ENCODE results near the gene TMEM123.

Gene TMEM123

DNA sequence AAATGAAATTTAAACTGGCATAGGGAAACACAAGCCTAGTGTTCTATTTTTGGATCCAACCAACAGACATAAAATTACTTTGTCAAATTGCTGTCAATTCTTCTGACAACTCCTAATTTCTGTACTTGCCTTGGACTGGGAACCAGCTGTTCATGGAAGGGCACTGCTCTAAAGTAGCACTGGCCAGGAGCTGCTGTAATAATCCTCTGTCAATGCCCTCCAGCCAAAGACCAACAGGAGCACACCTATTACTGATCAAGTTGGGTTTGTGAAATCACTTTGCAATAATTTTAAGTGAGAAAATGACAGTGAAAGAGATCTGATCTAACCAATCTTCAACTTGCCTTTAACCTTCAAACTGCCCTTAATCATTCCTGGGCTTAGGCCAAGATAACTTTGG is 18.9 kb upstream of the TMEM123 start:
- no peak for DNase-seq (ENCODE audit: low read depth)

DNA sequence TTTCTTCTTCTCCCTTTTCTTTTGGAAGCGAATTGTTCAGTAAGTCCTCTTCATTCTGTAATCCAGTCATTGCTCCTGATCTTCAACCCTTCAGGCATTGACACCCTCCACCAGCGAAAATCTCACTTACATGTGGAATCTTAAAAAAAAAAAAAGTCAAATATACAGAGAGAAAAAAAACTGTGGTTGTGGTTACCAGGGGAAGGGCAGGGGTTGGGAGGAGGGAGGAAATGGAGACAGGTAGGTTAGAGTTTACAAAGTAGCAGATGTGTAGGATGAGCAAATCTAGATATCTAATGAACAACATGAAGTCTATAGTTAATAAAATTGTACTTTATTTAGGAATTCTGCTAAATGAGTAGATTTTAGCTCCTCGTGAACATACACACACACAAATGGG is 17.7 kb upstream of the TMEM123 start:
- DNase-seq (ENCODE audit: low read depth) = no peak

DNA sequence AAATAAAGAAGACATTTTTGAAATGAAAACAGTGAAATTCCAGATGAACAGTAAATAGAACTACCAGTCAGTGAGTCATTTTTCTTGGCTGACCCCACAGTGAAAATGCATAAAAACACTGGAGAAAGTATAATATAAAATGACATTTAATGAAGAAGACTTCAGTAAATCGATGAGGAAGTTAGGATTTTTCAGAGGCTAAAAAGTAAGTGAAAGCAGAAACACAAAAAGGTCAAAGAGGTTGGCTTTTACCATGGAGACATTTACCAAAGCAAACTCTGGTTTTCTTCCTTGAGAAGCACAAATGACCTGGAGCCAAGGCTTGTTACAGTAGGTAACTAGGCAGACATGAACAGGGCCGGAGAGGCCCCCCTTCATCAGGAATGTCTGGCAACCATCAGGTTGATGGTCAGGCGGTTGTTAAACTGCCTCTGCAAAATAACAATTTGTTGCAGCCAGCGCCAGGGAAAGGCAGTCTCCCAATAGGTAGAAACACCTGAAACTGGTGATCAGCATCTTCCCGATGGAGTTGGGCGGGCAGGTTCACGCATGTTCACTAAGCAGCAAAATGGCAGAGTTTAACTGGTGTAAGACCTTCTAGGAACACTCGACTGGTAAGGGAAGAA is 16.7 kb upstream of the TMEM123 start:
- no peak for DNase-seq (ENCODE audit: low read depth)

DNA sequence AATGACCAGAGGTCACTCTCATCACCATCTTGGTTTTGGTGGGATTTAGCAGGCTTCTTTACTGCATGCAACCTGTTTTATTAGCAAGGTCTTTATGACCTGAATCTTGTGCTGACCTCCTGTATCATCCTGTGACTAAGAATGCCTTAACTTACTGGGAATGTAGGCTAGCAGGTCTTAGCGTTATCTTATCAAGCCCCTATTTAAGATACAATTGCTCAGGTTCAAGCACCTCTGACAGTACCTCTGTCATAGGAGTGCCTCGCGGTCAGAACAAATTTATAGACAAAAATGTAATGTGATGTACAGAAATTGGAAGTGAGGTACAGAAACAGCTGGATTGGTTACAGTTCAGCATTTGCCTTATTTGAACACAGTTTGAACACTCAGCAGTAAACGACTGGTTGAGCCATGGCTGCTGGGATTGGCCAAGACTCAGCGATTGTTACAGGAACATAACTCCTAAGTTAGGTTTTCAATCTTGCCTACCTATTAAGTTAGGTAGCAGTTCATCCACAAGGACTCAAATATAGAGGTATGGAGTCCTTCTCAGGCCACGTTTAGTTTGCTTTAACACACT is 16.1 kb upstream of the TMEM123 start:
- DNase-seq (ENCODE audit: low read depth) = no peak

DNA sequence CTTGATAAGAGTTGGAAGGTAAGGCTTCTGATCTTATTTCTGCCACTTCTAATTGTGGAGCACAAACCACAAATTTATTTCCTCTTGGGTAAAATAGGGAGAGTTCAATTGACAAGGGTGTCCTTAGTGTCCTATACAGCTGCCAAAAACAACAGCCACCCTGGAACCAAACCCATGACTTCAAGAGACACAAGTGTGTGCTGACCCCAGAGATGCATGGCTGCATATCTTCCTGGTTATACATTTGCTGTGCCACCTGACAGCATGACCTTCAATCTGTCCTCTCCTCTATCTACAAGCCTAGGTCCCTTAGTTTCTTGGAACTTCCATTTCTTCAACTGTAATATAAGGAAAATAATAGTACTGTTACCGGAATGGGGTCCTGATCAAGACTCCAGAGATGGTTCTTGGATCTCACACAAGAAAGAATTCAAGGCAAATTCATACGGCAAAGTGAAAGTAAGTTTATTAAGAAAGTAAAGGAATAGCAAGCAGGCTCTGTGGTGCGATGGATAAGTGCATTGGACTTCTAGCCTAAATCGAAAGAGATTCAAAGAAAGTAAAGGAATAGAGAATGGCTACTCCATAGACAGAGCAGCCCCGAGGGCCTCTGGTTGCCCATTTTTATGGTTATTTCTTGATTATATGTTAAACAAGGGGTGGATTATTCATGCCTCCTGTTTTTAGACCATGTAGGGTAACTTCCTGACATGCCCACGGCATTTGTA is 15.5 kb upstream of the TMEM123 start:
- DNase-seq (ENCODE audit: low read depth) = no peak

DNA sequence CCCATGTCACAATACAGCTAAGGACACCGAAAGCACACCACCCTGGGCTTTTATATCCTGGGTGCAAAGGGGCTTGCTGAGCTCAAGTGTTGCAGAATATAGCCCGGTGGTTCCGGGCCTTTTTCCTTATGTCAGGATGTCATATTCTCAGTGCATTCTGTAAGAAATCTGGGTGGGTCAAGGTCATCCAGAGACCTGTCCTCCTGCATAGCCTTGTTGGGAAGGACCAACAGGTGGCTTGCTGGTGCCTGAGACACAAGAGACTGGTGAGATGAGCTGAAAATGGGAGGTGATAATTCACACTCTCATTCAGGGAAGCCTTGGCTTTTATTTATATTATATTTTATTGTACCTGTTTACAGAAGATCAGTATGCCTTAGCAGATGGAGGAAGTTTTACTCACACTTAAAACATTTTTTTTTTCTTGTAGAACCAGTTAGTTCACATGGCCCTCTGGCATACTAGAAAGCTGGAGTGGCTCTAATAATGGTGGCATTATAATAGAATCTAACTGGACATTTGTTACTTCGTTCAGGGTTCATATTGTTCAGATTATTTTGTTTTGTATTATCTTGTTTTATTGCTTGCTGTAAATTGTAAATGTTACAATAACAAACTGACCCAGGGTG is 14.6 kb upstream of the TMEM123 start:
- DNase-seq (ENCODE audit: low read depth) = no peak

DNA sequence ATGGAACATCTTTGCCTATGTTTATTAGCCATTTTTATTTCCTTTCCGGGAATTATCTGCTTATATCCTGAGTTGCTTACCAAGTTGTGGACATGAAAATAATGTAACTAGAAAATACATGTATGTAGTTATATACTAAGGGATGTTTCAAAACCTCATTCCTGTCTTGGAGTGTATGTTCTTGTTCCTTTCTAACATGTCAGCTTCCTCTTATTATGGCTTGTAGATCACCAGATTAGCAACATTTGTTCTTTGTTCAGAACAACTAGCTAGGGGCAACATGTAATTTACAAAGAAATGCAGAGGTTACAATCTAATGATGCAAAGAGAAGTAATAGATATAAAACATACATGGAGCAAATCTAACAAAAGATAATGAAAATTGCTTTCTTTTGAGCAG is 13.1 kb upstream of the TMEM123 start:
- DNase-seq (ENCODE audit: low read depth) = no peak

DNA sequence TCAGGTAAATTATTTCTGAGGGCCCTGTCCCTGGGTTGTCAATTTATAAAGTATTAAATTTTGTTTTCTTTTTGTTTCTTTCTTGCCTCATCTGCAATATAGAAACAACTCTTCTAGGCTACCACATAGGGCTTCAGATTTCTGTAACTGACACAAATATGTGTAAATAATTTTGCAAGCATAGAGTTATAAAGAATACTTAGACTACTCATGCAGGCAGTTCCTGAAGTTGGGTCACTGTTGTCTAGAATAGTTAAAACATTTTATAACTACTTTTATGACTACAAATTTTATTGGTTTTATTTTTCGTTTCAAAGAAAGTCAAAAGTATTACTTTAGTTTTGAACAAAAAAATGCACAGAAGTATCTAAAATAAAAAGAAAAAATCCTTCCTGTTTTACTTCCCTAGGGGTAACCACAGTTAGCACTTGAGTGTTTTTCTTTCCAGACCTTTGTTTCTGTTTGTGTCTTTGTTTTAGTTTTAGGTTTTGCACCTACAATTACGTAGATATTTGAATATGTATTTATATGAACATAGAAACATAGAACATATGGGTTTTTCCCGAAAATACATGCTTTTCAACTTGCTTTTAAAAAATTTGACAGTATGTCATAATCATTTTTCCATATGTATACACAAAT is 12.4 kb upstream of the TMEM123 start:
- no peak for DNase-seq (ENCODE audit: low read depth)

DNA sequence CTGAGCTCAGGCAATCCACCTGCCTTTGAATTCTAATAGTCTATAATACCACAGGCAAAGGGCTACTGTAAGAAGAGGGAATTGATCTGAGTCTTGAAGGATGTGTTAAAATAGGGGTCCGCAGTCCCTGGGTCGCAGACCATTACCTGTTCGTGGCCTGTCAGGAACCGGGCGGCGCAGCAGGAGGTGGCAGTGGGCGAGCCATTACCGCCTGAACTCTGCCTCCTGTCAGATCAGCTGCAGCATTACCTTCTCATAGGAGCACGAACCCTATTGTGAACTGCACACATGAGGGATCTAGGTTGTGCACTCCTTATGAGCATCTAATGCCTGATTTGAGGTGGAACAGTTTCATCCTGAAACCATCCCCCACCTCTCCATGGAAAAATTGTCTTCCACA is 11.5 kb upstream of the TMEM123 start:
- DNase-seq (ENCODE audit: low read depth) = no peak

DNA sequence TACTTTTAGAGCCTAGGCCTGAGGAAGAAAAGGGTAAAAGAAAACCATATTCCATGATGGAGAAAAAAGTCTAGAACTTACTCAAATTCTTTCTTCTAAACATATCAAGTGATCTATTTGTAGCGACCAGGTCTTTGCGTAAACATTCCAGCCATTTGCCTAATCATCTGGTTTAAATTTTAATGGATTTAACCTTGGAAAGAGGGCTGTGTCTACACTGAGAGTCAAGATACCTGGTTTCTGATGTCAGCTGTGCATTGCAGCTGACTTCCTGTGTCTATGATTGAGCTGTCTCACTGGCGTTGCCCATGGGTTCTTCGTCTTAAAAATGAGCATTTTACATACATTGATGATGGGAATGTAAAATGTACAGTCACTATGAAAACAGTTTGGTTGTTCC is 10.0 kb upstream of the TMEM123 start:
- DNase-seq (ENCODE audit: low read depth) = no peak

DNA sequence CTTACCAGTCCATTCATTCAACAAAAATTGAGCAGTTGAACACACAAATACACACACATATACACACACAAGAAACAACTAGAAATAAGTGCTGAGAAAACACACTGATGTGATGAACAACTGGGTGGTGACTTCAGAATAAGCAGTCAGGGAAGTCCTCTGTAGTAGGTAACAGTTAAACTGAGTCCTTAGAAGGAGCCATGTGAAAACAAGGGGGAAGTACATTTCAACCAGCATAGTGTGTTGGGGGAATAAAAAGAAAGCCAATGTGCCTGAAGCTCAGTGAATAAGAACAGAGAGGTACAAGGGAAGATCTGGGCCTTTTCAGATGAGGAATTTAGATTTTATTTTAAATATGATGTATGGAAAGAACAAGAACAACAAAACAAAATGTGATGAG is 6.8 kb upstream of the TMEM123 start:
- no peak for DNase-seq (ENCODE audit: low read depth)

DNA sequence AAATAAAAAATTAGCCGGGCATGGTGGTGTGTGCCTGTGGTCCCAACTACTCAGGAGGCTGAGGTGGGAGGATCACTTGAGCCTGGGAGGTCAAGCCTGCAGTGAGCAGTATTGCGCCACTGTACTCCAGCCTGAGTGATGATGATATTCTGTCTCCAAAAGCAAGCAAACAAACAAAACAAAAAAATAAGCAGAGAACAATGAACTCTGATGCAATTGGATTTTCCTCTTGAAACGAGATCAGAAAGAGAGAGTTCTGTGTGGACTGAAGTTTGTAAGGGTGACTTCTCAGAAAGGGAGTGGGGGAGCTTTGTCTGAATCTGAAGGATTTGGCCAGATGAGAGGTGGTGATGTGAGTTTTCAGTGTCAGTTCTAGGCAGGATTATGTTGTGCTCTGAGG is 6.0 kb upstream of the TMEM123 start:
- no peak for DNase-seq (ENCODE audit: low read depth)

DNA sequence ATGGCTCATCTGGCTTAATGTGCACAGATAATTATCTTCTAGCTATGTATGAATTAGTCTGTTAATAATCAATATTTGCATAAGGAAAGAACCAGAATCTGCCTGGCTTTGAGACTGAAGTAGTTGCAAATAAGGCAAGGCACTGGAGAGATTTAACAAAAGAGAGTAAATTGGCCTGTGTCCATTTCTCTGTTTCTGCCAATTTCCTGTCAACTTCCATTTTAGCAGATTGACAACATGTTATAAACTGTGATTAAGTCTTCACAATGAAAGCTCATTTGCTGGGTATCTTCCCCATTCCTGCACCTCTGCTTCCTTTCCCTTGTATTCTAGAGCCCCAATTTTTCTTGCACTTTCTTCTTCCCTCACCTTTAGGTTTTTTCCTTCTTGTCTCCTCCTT is 5.3 kb upstream of the TMEM123 start:
- no peak for DNase-seq (ENCODE audit: low read depth)

DNA sequence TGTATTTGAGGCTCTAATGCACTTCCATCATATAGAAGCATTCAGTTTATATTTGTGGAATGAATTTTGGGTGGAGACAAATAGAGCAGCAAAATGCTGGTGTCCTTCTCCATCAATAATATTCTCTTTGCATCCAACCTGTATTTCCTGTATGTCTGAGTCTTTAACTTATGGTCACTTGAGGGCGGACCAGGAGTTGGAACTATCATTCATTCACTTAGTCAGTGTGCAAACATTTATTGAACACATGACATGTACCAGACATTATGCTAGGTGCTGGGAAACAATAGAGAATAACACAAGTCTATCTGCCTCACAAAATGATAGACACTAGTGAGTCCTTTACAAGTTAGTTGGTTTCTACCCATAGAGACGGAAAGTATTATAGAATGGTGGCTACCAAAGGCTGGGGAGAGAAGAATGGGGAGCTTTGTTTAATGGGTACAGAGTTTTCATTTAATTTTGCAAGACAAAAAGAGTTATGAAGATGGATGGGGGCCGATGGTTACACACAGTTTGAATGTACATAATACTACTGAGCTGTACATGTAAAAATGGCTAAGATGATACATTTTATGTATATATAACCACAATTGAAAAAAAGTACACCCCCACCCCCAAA is 4.6 kb upstream of the TMEM123 start:
- no peak for DNase-seq (ENCODE audit: low read depth)

DNA sequence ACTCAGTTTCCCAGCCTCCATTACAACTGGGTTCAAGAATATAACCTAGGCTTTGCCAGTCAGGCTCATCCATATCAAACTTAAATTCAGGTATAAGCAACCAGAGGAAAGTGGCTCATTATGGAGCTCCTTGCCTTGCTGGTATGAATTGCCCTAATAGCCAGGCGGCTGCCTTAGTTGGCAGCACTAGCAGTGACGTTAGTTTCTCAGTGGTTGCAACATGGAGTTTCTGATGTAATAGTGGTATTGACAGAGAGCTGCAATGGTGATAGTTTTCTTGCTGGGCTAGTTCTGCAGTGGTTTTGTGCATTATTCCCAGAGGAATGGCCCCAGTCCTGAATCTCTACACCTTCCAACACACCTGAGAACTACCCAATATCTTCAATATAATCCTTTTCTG is 3.8 kb upstream of the TMEM123 start:
- no peak for DNase-seq (ENCODE audit: low read depth)

DNA sequence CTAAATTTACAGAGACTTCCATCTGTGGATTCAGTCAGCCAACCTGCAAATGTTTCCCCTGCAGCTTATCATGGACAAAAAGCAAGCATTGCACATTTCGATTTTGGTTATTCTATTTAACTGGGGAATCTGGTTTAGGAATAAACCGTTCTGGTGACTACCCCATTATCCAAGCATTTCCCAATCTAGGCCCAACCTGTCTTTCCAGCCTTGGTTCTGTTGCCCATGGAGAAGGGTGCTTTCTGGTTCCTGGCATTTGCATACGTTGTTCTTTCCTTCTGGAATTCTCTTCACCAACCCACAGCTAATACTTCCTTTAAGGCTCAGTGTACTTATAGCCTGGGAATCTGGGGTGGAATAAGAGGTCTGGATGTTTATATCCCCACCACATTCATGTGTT is 1.4 kb upstream of the TMEM123 start:
- DNase-seq (ENCODE audit: low read depth) = no peak

DNA sequence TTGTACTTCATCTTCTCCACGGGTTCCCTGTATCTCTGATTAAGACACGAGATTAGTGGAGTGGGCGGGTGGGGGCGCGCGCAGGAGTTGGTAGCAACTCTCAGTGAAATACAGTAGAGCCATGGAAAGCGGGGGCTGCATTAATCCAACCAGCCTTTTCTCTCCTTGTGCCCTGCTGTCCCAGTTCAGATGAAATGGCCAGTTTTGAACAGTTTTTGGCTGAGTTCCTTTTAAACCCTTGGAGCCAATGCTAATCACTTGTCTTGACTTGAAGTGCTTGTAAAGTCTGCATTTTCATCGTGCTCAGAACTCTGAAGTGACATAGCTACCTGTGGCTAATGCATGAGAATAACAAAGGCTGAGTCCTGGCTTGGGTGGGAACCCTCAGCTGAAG is 734 bp upstream of the TMEM123 start:
- DNase-seq (ENCODE audit: low read depth) = no peak

DNA sequence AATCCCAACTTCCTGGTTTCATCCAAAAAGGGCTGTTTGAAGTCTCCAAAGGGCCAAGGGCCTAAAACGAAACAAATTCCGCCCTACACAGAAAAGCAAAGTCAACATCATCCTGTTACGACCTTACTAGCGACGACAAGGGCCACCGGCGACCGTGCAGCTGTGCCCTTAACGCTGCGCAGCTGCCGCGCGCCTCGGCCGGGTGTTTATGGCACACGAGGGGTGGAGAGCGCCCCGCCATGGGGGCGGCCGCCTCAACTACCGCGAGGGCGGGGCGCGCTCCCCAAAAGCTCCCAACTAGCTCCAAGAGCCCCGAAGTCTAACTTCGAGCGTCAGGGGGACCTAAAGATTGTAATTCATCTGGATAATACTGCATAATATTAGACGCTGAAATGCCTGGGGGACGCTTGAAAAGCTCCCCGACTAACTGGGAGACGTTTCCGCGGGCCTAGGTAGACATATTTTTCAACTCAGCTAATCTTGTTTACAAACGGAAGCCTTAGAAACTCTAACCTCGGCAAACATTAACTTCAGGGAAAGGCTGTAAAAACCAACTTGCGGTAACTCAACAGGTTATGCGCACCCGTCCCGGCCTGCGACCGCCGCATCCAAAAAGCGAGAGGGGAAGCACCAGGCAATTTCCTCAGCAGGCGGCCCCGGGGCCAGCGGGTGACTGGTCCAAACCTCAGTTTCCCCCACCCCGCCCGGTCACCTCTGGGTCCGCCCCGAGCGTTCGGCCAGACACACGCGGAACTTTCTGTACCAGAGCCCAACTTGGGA is 694 bp downstream of the TMEM123 start:
- DNase-seq (ENCODE audit: low read depth) = no peak

DNA sequence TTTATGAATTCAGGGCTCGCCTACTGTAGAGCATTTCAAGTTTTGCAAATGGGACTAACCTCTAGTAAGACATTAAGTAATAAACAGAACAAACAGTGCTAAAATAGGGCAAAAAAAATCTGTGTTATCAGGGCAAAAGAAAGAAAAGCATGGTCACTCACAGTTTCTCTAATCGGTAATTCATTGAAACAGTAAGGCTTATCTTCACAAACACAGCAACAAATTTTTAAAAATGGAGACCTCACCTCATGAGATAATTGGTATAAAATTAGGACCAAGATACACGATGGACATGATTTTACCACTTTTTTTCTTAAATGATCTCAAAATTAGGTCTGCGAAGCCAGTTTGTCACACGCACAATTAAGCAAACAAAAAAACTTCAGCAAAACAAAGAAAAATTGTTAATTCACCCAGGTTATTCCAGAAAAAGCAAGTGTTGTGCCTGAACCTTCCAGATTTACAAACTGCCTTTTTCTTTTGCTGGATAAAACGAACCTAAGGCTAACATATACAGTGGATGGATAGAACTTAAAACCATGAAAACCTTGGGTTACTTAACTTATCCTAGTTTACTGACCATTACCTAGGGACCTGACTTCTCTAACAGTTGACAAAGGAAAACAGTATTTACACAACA is 1.4 kb downstream of the TMEM123 start:
- no peak for DNase-seq (ENCODE audit: low read depth)

DNA sequence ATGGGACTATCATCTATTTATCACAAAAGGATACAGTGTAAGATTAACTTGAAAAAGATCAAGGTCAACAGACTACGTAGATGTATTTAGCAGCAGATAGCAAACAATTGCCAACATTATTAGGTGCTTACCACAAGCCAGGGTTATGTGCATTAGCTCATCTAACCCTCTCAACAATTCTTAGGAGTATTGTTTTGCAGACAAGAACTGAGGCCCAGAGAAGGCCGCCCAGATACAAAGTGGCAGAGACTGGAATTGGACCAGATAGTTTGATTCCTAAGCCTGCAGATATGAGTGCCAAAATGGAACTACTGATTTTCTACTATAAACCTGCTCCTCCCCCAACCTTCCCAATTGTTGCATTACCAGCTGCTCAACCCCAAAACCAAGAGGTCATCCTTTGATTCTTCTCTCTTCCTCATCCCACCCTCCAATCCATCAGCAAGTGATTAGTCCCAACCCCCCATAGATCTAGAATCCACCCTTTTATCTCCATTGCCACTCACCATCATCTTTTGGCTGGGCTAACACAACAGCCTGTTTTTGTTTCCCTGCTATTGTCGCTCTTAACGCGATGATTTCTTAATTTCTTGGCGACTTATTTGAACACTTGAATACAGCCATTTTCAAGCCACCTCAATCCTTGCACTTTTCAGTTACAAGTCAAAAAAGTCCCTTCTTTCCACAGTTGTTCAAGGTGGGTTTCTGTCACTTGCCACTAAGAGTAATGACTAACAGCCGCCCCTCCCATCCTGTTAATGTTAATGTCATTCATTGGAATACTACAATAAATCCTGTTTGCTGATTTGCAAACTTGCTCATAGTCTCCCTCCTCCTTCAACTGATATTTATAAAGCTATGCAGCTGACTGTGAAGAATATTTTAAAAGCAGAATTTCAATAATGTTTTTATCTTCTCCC is 2.7 kb downstream of the TMEM123 start:
- no peak for DNase-seq (ENCODE audit: low read depth)
